Activated T-helper 1 cell treated with Interleukin-2 at 50 U/mL for 16 hours (primary cell): Measurements from ENCODE around the gene TANC2.

Source experiments
- DNase-seq: peaks from one replicate; pipeline ENCODE4 v3.0.0-alpha.2; 2020; ENCODE audit warnings: low read depth

TANC2 gene

DNA sequence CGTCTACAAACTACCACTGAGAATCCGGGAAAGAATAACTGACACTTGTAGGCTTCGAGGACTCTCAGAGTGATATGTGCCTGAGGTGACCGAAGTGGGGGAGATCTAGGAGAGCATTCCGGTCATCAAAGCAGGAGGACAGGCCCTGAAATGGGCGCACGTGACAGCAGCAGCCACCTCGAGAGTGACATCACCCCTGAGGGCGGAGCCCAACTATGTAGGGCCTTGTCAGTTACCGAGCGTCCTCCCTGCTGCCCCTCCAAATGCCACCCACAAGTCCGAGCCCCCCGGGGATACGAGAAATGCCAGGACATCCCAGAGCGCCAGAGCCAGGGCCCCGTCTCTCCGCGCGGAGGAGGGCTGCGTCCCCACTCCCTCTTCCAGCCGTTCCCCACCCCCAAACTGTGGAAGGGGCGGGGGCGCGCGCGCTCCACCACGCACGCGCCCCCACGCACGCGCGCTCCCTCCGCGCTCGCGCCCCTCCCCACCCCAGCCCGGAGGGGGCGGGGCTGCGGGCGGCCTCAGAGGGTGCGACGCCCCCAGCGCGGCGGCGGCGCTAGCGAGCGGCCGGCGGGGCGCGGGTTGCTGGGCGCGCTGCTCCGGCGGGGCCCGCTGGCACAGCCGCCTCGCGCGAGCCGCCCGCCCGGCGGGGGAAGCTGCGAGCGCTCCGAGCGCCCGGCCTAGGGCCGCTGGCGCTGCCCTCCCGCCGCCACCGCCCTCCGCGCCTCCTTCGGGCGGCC, at the start of gene TANC2:
TANC2 (plus strand) TSS at position 550 of the 740 bp plus-strand sequence. CDS start 43,325 bp downstream, outside the sequence.
- peak; percentile 71 for DNase-seq

DNA sequence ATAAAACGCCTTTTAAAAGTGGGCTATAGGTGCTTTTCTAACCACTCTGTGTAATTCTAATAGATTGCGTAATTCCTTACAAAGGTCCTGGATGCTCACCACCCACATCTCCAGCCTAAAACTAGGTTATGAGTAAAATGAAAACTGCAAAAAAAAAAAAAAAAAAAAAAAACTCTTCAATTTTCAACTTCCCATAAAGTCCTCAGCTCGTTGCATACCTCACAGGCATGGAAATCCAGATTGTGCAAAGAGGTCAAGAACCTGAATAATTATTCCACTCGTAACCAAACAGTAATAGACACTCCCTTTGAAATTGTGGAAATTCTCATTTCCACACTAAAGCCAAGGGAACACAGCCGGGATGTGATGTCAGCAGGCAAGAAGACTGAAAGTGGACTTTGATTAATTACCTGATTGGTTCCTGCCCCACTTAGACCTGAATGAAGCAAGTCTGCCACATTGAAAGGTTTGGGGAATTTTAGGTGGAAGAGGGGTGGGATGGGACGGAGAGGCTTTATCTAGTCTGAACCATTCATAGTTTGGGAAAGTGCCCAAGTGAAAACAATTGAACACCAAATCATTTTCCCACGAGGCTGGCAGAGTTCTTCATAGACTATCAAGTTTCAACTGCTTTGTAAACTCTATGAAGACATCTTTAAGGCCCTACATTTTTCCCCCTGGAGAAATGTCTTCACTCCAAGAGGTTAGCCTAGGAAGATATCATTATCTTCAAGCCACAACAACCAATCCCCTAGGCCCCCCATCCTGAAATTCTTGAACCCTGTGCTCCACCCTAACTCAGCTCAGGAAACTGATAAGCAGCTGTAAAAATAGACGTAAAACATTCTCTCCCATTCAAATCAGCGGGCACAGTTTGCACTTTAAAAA, 49.1 kb upstream of the TANC2 start:
- DNase-seq = no peak

DNA sequence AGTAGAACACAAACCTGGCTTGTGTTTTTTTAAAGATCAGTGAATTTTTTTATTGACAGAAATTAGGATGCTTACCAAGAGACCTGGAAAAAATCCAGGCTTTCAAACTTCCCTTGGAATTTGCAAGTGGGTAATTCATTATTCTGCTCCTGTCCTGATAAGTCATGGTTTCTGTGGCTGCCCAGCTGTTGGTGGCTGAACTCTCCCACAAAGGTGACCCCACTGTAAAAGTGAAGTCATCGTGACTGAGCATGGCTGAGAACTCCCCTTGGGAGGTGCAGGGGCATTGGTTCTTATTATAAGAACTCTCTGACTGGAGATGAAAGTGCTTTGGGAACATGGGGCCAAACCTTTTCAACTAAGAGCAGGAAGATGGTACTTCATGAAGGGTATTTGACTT, 46.6 kb upstream of the TANC2 start:
- no peak for DNase-seq

DNA sequence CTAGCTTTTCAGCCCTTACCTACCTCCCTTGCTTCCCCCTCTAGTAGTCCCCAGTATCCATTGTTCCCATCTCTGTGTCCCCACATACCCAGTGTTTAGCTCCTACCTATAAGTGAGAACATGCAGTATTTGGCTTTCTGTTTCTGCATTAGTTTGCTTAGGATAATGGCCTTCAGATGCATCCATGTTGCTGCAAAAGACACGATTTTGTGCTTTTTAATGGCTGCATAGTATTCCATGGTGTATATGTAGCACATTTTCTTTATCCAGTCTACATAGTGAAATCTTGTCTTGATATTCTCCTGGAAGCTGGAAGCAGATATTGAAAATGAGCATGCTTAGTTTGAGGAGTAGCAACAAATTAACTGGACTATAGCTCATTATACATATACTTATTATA, 45.7 kb upstream of the TANC2 start:
- no peak for DNase-seq

DNA sequence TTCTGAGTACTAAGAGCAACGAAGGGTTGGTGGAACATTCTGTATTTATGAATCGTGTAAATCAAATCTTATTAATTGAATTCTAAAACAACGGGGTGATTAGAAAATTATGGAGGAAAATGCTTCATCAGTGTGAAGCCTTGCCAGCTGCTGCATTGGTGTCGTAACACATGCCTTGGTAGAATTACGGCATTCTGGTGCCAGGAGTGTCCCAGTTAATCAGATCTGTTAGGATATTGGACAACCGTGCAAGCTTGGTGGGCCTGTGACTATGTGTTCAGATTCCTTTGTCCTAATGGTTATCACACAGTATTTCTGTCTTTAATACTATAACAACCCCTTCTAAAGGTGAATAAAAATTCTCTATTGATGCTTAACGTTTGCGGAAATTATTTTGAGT, 44.2 kb upstream of the TANC2 start:
- no peak for DNase-seq

DNA sequence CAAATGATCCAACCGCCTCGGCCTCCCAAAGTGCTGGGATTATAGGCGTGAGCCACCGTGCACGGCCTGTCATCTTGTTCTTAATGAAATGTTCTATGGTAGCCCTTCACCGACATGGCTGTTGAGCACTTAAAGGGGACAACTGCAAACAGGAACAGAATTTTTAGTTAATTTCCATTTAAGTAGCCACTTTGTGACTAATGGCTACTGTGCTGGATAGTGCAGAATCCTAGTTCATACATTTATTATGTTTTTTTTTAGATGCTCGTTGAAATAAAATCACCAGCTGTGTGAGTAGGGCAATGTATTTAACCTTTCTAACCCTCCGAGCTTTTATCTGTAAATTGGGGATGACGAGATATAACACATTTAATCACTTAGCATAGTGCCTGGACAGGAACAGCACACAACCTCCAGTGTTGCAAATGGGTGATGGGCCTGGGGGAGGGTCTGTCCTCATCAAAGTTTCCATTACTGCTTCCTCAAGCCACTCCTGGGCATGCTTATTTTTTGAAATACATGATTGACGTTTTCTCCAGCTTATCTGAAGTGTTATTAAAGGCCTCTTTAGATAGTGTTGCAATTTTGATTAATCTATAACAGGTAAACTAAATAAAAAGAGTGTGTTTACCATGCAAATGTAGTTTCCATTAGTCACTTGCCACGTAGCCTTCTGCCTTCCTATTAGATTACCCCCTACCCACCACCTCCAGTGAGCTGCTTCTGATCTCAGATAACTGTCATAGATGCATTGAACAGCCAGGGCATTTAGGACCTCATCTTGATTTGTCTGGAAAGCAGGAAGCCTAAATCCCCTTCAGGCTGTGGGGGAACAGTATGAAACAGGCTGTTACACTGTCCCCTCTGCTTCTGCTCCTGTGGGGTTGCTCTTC, 42.5 kb upstream of the TANC2 start:
- DNase-seq = no peak

DNA sequence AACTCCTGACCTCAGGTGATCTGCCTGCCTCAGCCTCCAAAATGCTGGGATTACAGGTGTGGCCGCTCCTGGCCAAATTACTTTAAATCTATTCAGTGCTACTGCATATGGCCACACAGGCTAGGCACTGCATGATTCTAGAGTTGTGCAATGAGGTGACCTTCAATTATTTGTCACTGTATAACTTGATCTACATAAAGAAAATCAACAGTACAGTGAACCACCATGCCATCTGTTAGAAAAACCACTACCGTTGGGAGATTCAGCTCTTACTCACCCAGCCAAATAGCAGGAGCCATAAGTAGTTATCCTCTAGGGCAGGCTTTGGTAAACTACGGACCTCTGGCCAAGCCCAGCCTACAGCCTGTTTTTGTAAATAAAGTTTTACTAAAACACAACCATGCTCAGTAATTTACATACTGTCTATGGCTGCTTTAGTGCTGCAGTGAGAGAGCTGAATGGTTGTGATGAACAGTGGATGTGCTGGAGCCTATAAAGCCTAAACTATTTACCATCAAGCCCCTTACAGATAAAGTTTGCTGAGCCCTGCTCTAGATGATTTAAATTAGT, 40.7 kb upstream of the TANC2 start:
- no peak for DNase-seq

DNA sequence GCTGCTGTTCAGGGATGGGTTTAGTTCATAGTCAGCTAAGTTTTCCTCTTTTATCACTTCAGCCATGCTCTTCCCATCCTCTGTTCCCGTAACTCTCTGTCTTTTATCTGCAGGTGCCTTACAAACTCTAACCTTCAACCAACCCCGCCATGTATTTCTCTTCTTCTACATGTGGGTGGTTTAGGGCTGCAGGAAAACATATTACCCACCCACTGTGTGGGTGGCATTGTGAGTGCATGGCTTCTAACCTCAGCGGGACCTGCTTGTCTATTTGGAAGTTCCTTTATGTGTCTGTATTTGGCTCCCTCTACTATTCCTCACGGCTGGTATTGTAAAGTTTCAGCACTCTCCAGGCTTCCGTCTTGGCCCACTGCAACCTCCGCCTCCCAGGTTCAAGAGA, 39.0 kb upstream of the TANC2 start:
- DNase-seq = no peak

DNA sequence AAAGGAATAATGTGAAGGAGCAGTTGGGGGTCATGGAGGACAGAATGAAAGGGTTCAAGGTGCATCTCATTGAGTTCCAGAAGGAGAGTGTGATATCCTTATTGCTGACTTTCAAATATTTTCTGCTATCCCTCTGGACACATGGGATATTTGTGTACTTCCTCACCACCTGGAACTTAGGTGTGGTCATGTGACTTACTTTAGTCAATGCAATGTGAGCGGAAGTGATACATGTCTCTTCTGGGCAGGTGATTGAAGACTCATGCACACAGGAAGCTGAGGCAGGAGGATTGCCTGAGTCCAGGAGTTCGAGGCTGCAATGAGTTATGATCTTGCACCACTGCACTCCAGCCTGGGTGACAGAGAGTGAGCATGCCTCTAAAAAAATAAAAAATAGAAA, 36.7 kb upstream of the TANC2 start:
- DNase-seq = no peak

DNA sequence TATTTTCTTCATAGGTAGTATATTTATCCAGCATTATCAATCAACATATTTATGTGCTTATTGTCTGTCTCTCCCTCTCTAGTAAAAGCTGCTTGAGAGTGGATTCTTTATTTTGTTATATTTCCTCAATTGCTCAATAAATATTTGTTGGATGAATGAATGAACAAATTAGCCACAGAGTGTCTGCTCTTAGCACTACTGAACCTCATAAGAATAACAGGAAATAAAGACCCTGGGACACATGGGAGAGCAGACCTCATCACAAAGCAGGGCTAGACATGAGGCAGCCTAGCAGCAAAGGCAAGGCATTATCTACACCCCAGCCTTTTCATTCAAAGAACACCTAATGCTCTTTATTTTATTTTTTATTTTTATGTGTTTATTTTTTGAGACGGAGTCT, 34.9 kb upstream of the TANC2 start:
- no peak for DNase-seq

DNA sequence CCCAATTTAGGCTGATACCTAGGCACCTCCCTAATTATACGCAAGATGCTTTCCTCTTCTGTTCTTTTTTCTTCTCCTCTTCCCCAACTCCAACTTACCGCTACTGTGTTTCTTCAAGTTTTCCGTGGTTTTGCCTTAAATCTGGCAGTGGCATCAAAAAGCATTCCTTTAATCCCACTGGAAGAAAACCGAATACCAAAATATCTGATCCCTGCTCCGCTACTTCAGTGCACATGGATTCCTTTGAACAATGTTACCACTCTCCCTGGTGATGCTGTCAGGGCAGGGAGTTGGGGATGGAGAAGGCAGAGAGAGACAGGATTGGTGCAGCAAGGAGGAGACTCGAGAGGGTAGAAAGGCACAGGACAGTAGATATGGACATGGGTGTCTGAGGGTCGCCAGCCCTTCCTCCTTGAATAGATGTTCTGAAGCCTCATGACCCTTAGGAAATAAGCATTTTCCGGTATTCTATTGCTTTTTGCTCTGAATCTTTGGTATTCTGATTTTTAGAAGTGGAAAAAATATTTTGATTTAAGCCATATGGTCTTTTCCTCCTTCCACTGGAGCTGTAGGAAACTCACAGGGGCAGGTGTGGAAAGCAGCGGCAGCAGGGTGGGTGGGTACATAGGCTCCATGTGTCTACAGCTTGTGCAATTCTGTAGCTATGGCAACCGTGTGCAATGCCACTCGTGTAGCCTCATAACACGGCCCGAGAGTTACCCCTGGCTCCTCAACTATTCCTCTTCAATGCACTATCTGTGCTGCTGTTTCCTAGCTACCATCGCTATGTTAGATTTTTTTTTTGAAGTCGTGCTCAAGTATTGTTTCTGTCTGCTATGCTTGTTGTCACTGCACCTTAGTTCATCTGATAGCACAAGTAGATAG, 32.3 kb upstream of the TANC2 start:
- DNase-seq = no peak

DNA sequence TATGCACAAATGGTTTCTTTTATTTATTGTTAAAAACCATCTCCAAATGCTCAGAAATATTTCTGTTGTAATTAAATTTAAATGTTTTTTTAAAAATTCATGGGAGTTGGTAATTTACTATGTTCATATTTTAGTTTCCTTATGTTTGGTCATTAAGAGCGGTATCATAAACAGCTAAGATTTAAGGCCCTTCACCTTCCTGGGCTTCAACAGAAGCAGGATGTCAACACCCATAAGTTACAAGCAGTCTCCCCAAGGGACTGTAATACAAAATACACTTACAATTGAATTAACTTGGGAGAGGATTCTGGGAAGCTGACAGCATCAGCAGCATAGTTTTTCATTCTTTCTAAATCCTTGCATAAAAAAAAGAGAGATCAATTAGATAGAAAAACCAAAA, 30.9 kb upstream of the TANC2 start:
- no peak for DNase-seq

DNA sequence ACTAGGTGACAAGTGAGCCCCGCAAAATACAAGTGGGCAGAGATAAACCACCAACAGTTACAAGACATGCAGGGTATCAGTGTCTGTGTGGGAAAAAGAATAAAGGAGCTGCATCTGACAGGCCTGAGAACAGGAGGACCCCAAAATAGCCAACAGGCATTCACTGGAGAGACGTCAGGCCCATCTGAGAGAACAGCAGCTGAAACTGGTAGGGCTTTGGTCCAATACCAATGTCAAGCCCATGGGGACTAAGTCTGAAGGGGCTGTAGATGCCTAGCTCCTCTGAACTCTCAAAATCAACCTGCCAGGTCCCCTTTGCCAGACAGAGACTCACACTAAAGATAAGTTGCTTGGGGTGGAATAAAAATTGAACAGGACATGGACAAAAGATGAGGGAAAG, 30.5 kb upstream of the TANC2 start:
- DNase-seq = no peak

DNA sequence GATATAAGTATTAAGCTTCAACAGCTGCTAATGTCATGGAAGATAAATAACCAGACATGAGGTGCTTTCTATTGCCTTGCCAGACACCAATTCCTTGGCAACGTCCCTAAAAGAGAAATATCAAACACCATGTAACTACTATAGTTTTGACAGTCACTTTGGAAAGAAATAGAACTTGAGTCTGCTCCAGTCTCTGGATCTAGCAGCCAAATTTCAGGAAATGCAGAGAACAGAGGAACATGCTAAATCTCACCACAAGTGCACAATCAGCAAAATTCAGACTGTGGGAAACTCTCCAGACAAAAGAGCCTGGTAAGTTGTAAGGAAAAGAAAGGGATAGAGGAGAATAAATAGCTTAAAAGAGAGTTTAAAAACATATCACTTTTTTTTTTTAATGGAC, 28.4 kb upstream of the TANC2 start:
- no peak for DNase-seq

DNA sequence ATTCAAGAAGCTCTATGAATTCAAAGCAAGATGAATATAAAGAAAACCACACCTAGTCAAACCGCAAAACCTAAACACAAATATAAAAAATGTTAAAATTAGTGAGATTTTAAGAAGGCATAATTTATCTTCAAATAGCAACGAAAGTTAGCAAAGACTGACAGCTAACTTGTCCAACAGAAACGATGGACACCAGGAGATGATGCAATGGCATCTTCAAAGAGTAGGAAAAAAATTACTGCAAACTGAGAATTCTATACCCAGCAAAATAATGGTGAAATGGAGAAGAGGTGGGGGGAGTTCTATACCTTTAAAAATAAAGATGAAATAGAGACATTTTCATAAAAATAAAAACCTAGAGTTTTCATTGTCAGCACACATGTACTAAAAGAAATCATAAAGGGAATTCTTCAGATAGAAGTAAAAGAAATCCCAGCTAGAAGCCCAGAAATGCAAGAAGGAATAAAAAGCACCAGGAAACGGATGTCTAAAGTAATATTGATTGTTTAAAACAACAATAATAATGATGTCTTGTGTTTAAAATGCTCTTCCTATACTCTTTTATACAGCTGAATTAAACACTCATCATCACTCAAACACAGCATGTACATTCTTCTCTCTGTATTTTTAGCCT, 24.6 kb upstream of the TANC2 start:
- no peak for DNase-seq

DNA sequence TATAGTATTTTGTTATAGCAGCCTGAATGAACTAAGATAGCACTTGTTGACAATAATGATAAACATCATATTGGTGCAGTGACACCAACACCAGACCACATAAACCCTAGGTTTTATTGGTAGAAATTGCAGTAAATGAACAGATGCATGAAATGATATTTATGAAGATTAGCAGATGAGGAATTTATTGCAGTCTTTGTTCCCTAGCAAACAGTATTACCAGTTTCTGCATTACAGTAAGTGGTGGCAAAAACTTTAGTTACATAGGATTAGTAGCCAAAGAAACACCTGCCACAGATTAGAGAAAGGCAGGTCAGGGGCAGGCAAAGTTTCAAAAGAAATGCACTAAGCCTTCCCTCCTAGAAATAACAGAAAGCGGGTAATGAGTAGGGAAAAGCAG, 17.7 kb upstream of the TANC2 start:
- DNase-seq = no peak

DNA sequence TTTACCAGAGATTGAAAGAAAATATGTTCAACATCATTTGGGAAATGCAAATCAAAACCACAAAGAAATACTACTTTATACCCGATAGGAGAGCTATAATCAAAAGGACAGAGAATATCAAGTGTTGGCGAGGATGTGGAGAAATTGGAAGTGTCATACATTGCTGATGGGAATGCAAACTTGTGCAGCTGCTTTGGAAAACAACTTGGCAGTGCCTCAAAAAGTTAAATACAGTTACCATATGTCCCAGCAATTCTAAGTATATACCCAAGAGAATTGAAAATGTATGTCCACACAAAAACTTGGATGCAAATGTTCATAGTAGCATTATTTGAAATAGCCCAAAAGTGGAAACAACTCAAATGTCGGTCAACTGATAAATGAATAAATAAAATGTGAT, 17.0 kb upstream of the TANC2 start:
- no peak for DNase-seq

DNA sequence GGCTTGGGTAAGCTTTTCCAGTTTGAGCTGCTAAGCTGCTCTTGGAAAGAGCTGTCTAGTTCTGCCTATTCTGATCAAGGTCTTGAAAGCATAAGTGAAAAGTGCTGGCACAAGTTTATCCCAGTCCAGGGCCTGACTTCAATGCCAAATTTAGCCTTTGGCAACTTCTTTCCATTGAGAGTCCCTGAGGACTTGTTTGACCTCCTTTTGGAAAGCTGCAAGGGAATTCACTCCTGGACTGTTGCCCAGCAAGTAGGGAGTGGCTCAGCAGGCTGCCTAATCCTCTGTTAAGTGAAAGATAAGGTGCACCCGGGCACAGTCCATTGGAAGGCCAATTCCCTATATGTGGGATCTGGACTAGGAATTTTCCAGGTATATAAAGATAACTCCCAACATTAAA, 16.0 kb upstream of the TANC2 start:
- DNase-seq = no peak

DNA sequence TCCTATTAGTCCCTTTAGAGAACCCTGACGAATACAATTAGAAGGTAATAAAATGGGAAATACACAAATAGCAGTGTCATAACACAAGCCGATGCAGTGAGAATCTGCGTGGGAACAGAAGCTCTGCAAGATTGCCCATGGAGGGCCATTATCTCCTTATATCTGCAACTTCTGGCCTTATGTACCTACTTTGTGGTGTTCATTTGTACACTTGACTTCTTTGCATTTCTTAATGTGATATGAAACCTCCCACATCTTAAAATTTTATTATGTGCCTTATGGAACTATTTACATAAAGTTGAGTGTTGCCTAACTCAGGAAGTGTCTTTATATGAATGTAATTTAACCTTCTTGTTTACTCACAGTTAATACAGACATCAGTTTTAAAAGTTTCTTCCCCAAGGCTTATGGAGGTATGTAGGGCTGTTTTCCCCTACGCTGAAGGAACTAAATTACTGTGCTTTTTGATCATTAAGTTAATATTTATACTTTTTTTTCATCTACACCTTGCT, 10.1 kb upstream of the TANC2 start:
- no peak for DNase-seq

DNA sequence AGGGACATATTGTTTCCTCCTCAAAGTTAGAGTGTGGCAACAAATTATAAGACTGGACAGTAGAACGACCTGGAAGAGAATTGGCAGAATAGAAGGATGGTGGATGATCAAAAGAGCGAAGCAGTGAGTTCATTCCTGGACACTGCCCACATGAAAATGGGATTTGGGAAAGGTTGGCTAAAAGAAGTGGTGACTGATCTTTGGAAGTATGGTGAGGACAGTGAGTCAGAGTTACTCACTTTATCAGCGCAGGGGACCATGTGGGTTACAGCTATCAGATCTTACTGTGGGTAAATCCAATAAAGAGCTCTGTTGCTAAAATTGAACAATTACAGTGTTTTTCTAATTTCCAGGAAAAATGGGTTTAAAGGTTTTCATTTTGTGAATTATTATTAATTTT, 2.7 kb upstream of the TANC2 start:
- no peak for DNase-seq
